Activated naive CD4-positive, alpha-beta T cell treated with anti-CD3 and anti-CD28 coated beads, Interleukin-2, amount 10 ng/mL, durations not matched to agents 7 days and 5 days (primary cell): ENCODE data around the gene WBP2.

Experiments used
- CTCF ChIA-PET: fragments of 350-600 bp; sonication (Branson Sonifier 250); formaldehyde crosslinking; loops from one replicate; lab custom pipeline; 2021; ENCODE audit warnings: antibody characterized with exemption; lab: Charles Lee
- DNase-seq: peaks from one replicate; pipeline ENCODE4 v3.0.0-alpha.2; 2020
- H3K27ac Mint-ChIP-seq: one replicate; pipeline ENCODE4 v1.8.0; 2021; ENCODE audit warnings: mild to moderate bottlenecking, moderate library complexity, mixed read lengths
- H3K27me3 Mint-ChIP-seq: one replicate; pipeline ENCODE4 v1.8.0; 2021; ENCODE audit warnings: mild to moderate bottlenecking, mixed read lengths
- H3K36me3 Mint-ChIP-seq: one replicate; pipeline ENCODE4 v1.8.0; 2021; ENCODE audit warnings: mixed read lengths
- H3K4me1 Mint-ChIP-seq: one replicate; pipeline ENCODE4 v1.8.0; 2021; ENCODE audit warnings: mixed read lengths
- H3K4me3 Mint-ChIP-seq: one replicate; pipeline ENCODE4 v1.8.0; 2021; ENCODE audit warnings: mild to moderate bottlenecking, moderate library complexity, mixed read lengths
- H3K9me3 Mint-ChIP-seq: one replicate; pipeline ENCODE4 v1.8.0; 2021; ENCODE audit warnings: mixed read lengths

WBP2 gene

DNA sequence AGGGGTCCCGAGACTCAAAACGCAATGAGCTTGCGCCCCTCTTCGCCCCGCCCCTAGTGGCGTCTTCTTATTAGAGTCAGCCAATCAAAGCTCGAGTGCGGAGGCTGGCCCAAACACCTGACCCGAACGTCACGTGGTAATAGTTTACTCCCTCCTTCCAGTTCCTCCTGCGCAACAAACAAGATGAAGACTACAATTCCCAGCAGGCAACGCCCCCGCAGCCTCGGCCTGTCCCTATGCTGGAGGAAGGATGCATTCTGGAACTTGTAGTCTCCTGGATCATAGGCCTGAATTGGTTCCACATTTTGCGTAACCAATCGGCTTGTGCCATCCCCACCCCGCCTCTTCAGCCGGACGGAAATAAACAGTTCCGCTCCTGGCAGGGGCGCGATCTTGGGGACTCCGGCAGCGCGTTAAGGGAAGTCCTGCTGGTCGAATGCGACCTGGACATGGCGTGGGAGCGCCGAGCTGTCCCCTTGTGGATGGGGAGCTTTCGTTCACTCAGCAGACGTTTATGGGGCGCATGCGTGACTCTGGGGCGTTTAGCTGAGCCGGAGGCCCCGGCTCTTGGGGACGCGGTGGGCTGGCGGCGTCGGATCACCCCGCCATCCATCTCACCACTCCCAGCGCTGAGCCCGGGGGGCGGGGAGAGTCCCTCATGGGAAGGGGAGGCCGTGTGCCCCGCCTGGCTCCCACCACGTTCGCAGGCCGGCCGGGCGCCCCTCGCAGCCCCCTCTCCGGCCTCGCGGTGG is at the start of gene WBP2:
WBP2 (minus strand) TSS at position 26 of the 752 bp plus-strand sequence. CDS start 38 bp downstream, outside the sequence.
- CTCF ChIA-PET, result interaction anchor here (0.7 to 10.6 kb wide), 7 partner anchors 9 to 105 kb away, joined by 3 to 103 read pairs (median 7); partner anchors contain the start of genes TRIM47, TRIM65 and UNC13D
- Mint-ChIP-seq H3K27me3 (no peaks in the 10 kb centered on the region), H3K4me3 (no peak within 1 kb of the TSS), H3K4me1 (peaks cover 43% of the 10 kb centered on the region), H3K9me3 (no peaks in the 10 kb centered on the region), H3K36me3 (peaks cover 15% of the 10 kb centered on the region), H3K27ac (peak within 1 kb of the TSS; percentile 91)
- peak; percentile 99 for DNase-seq

- Mint-ChIP-seq H3K9me3 (no peaks in the 10 kb centered on the region), H3K4me1 (peaks cover 29% of the 10 kb centered on the region), H3K36me3 (peaks cover 11% of the 10 kb centered on the region), H3K27ac (no peak overlapping the region), H3K27me3 (no peaks in the 10 kb centered on the region), H3K4me3 (no peak overlapping the region)
- CTCF ChIA-PET, result no interaction called here
- DNase-seq, result no peak
Measured at GRCh38 chr17:75902406-75902805, 47.3 kb upstream of the WBP2 start.

- Mint-ChIP-seq H3K27ac (peak overlapping the region; percentile 24), H3K36me3 (peaks cover 11% of the 10 kb centered on the region), H3K9me3 (no peaks in the 10 kb centered on the region), H3K27me3 (no peaks in the 10 kb centered on the region), H3K4me3 (no peak overlapping the region), H3K4me1 (peaks cover 30% of the 10 kb centered on the region)
- CTCF ChIA-PET, result no interaction called here
- no peak for DNase-seq
Measured at GRCh38 chr17:75901727-75902126, 46.6 kb upstream of the WBP2 start.

DNA sequence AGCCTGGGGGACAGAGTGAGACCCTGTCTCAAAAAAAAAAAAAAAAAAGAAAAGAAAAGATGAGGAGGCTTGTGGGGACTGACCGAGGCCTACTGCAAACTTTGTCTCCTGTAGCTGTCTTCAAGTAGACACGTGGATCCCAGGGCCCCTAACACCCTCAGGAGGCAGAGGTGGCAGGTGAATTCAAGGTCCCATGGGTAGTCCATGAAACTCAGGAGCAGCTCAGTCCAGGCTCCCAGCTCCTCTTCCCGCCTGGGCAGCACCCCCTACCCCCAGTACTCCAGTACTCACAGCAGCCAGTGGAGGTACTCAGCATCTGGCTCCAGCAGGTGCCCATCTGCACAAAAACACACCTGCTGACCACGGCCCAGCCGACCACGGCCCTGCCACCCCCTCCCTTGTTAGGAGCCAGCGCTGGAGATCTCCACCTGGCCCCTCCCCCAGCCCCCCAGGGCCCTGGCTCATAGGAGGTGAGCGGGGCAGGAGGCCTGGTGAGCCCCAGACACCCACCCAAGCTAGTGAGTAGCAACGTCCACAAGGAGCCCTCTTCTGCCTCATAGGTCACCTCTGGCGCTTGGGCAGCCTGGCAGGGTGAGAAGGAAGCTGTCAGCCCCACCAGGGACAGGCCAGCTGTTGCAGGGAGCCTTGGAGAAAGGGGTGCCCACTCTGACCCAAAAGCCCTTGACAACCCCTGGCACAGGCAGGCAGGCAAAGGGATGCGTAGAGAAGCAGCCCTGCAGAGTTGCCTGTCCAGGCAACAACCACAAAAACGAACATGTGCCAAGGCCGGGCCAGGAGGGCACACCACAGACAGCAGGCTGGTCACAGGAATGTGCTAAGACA is 45.8 kb upstream of the WBP2 start:
- Mint-ChIP-seq H3K4me1 (peaks cover 24% of the 10 kb centered on the region), H3K4me3 (no peak overlapping the region), H3K27me3 (no peaks in the 10 kb centered on the region), H3K36me3 (peaks cover 11% of the 10 kb centered on the region), H3K27ac (peak overlapping the region; percentile 24), H3K9me3 (no peaks in the 10 kb centered on the region)
- no peak for DNase-seq
- CTCF ChIA-PET, result interaction anchor here (0.7 to 5.7 kb wide), 2 partner anchors 23 to 40 kb away, joined by 4 to 56 read pairs; partner anchors contain the start of gene TRIM47

DNA sequence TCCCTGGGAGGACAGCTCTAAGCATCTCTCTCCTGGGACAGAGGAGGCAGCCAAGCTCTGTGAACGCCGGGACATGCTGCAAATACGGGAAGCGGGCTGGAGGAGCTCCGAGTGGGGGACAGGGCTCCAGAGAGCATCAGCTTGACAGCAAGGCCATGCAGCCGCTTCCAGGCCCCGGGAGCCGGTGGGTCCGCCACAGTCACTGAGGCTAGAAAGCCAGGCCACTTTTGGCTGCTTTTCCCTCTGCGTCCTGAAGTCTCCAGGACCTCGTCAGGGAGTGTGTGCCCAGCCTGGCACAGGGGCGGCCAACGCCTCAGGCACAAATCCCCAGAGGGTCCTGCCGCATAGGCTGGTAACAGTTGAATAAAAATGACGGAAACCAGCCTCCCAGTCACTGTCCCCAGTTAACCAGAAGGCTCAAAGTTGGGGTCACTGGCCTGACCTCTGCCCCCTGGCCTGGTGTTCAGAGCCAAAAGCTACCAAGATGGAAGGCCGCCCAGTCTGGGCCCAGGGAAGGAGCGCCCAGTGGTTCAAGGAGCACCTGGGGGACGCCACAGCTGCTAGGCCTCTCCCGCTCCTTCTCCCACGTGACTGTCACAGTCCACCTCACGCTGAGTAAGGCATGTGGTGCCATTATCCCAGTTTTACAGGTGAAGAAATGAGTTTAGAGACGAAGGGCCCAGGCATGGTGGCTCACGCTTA is 44.8 kb upstream of the WBP2 start:
- Mint-ChIP-seq H3K4me1 (peaks cover 27% of the 10 kb centered on the region), H3K27ac (no peak overlapping the region), H3K36me3 (peaks cover 17% of the 10 kb centered on the region), H3K27me3 (no peaks in the 10 kb centered on the region), H3K4me3 (no peak overlapping the region), H3K9me3 (no peaks in the 10 kb centered on the region)
- CTCF ChIA-PET, result interaction anchor here (0.9 to 5.7 kb wide), 2 partner anchors 22 to 52 kb away, joined by 3 to 56 read pairs; partner anchors contain the start of gene TRIM47
- DNase-seq, result no peak

- Mint-ChIP-seq H3K4me3 (no peak overlapping the region), H3K36me3 (peaks cover 17% of the 10 kb centered on the region), H3K27ac (no peak overlapping the region), H3K4me1 (peaks cover 29% of the 10 kb centered on the region), H3K27me3 (no peaks in the 10 kb centered on the region), H3K9me3 (no peaks in the 10 kb centered on the region)
- CTCF ChIA-PET, result interaction anchor here (0.9 to 5.7 kb wide), 2 partner anchors 21 to 51 kb away, joined by 3 to 56 read pairs; partner anchors contain the start of gene TRIM47
- no peak for DNase-seq
Measured at GRCh38 chr17:75899353-75899752, 44.2 kb upstream of the WBP2 start.

GRCh38 chr17:75898791-75899190 is 43.7 kb upstream of the WBP2 start:
- Mint-ChIP-seq H3K27ac (no peak overlapping the region), H3K36me3 (peaks cover 17% of the 10 kb centered on the region), H3K4me3 (no peak overlapping the region), H3K9me3 (no peaks in the 10 kb centered on the region), H3K27me3 (no peaks in the 10 kb centered on the region), H3K4me1 (peaks cover 31% of the 10 kb centered on the region)
- DNase-seq, result no peak
- CTCF ChIA-PET, result interaction anchor here (0.9 to 5.7 kb wide), 2 partner anchors 21 to 51 kb away, joined by 3 to 56 read pairs; partner anchors contain the start of gene TRIM47

GRCh38 chr17:75898065-75898464 is 42.9 kb upstream of the WBP2 start:
- DNase-seq, result no peak
- H3K9me3 Mint-ChIP-seq, result no peaks in the 10 kb centered on the region

DNA sequence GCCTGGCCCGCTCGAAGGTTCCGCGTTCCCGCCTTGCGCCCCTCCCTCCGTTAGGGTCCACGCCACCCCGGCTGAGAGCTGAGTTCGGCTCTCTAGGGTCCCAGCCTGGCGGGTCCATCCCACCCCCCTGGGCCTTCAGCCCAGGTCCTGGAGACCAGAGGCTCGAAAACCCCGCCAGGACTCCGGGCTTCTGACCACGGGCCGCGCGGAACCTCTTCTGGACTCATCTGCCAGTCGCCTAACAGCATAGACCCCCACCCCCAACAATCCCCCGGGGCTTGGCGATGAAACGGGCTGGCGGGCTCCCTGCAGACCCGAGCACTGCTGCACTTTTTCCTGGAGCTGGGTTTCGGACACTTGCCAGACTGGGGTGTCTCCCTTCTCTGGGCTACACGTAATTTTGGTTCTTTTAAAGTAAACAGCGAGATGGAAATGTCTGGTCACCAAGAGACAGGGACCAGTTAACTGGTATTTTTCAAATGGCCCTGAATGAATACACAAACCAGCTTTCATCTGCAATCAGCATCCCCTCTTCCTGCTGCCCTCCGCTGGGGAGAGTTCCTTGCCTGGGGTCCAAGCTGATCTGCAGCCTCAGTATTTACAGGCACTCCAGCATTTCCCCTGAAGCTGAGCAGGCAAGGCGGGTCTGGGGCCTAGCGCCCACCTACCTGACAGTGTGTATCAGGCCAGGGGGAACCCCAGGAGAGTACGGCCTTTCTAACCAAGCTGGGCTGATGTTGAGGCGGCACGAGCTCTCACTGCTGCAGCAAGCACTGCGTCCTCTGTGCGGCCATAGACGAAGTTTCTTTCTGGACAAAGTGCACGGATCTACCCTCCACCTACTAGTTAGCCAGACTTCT is 42.3 kb upstream of the WBP2 start:
- no peaks in the 10 kb centered on the region for H3K27me3 Mint-ChIP-seq
- H3K4me1 Mint-ChIP-seq, result peaks cover 26% of the 10 kb centered on the region
- no peak for DNase-seq
- H3K36me3 Mint-ChIP-seq, result peaks cover 17% of the 10 kb centered on the region
- H3K27ac Mint-ChIP-seq, result peak overlapping the region; percentile 86
- CTCF ChIA-PET, result interaction anchor here (0.8 to 5.7 kb wide), 8 partner anchors 19 to 144 kb away, joined by 3 to 56 read pairs (median 8); partner anchors contain the start of genes TRIM47 and WBP2
- no peaks in the 10 kb centered on the region for H3K9me3 Mint-ChIP-seq
- peak overlapping the region; percentile 66 for H3K4me3 Mint-ChIP-seq

More at GRCh38 chr17:75898065-75898464, 42.9 kb upstream of the WBP2 start:
- H3K27ac Mint-ChIP-seq, result peak overlapping the region; percentile 86
- peaks cover 17% of the 10 kb centered on the region for H3K36me3 Mint-ChIP-seq
- peaks cover 29% of the 10 kb centered on the region for H3K4me1 Mint-ChIP-seq
- H3K4me3 Mint-ChIP-seq, result peak overlapping the region; percentile 66
- no peaks in the 10 kb centered on the region for H3K27me3 Mint-ChIP-seq
- CTCF ChIA-PET, result interaction anchor here (0.8 to 5.7 kb wide), 4 partner anchors 20 to 144 kb away, joined by 3 to 56 read pairs (median 20); partner anchors contain the start of genes TRIM47 and WBP2

- DNase-seq, result peak; percentile 84
- H3K36me3 Mint-ChIP-seq, result peaks cover 17% of the 10 kb centered on the region
- CTCF ChIA-PET, result interaction anchor here (0.7 to 5.7 kb wide), 15 partner anchors 9 to 143 kb away, joined by 3 to 56 read pairs (median 3); partner anchors contain the start of genes TRIM47 and WBP2
- H3K27ac Mint-ChIP-seq, result peak within 1 kb of the TSS; percentile 89
- peak within 1 kb of the TSS; percentile 81 for H3K4me3 Mint-ChIP-seq
- no peaks in the 10 kb centered on the region for H3K9me3 Mint-ChIP-seq
- peaks cover 26% of the 10 kb centered on the region for H3K4me1 Mint-ChIP-seq
- H3K27me3 Mint-ChIP-seq, result no peaks in the 10 kb centered on the region
Measured at GRCh38 chr17:75896415-75897159, 41.5 kb upstream of the WBP2 start, which contains the start of gene TRIM65. TRIM65 (minus strand) TSS chr17:75896951; CDS start chr17:75896937, 14 bp downstream.

DNA sequence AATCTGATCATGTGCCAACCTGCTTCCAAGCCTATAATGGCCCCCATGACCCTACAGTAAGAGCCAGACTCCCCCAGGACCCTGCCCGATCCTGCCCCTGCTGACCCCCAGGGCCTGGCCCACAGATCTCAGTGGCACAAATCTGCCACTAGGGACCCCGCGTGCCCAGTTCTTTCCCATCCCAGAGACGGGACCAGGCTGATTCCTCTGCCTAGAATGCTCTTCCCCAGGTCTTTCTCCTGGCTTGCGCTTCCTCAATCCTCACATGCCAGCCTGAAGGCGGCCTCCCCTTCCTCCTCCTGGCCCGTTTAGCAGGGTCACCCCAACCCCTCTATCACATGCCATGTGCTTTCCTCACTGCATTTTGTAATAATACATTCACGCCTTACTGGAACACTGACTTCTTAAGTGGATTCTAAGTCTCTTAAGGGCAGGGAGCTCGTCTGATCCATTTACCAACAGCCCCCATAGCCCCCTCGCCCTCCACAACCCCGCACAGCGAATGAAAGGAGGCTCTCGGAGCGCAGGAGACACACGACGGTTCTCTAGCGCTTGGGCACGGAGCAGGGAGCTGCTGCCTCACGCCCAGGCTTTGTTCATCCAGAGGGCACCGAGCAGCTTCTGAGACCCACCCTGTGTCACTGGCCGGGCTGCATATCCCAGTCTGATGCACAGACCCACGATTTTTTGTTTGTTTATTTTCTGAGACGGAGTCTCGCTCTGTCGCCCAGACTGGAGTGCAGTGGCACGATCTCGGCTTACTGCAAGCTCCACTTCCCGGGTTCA is 40.4 kb upstream of the WBP2 start:
- Mint-ChIP-seq H3K27ac (peak overlapping the region; percentile 89), H3K27me3 (no peaks in the 10 kb centered on the region), H3K4me1 (peaks cover 26% of the 10 kb centered on the region), H3K9me3 (no peaks in the 10 kb centered on the region), H3K36me3 (peaks cover 17% of the 10 kb centered on the region), H3K4me3 (peak overlapping the region; percentile 81)
- no peak for DNase-seq
- CTCF ChIA-PET, result interaction anchor here (0.5 to 5.7 kb wide), 17 partner anchors 8 to 199 kb away, joined by 3 to 56 read pairs (median 3); partner anchors contain the start of genes TRIM47, UNC13D and WBP2
